Fibroblast of lung (primary cell): ENCODE measurements around the gene DNAH5. TPM values are rescaled to one million over a fixed set of nuclear protein-coding genes. Genes with fewer than 3 reads are reported as not detected.

Experiments
- DNase-seq, 2 donors: peaks; one replicate each; pipeline versions ENCODE4 v3.0.0 to v3.0.0-alpha.2; 2010; ENCODE audit warnings: low read depth in 2 of 2
- H2AFZ ChIP-seq: 2 replicates; pipeline ENCODE4 v1.5.1; 2012; ENCODE audit warnings: low read length, control low read depth, inconsistent platforms
- H3K27ac ChIP-seq: 2 replicates; pipeline ENCODE4 v1.5.1; 2011; ENCODE audit warnings: low read length, control low read depth; ENCODE audit not compliant: insufficient read depth
- H3K27me3 ChIP-seq: 2 replicates; pipeline ENCODE4 v1.5.1; 2011; ENCODE audit warnings: mild to moderate bottlenecking, low read length; ENCODE audit not compliant: control insufficient read depth, insufficient read depth
- H3K36me3 ChIP-seq: 2 replicates; pipeline ENCODE4 v1.5.1; 2011; ENCODE audit warnings: low read length; ENCODE audit not compliant: control insufficient read depth, insufficient read depth
- H3K4me1 ChIP-seq: 2 replicates; pipeline ENCODE4 v1.5.1; 2011; ENCODE audit warnings: low read length; ENCODE audit not compliant: control insufficient read depth, insufficient read depth; ENCODE audit errors: extremely low read depth
- H3K4me2 ChIP-seq: 2 replicates; pipeline ENCODE4 v1.5.1; 2011; ENCODE audit warnings: low read length, control low read depth; ENCODE audit not compliant: insufficient read depth; ENCODE audit errors: extremely low read depth
- H3K4me3 ChIP-seq, 4 experiments: fragments of 200-600 bp in 1 of 4; sonication (generic) in 1 of 4; replicated peaks in 1 of 4; 2 replicates each; pipeline ENCODE4 v1.5.1; 2011 to 2016; ENCODE audit warnings: low read length in 4 of 4, low read depth in 3 of 4, mild to moderate bottlenecking in 3 of 4, control low read depth in 2 of 4, inconsistent platforms in 1 of 4, mixed read lengths in 1 of 4; ENCODE audit not compliant: insufficient read depth in 1 of 4; ENCODE audit errors: control extremely low read depth in 1 of 4
- H3K79me2 ChIP-seq: 2 replicates; pipeline ENCODE4 v1.5.1; 2012; ENCODE audit warnings: mild to moderate bottlenecking, low read length, inconsistent platforms; ENCODE audit not compliant: control insufficient read depth, insufficient read depth
- H3K9ac ChIP-seq: 2 replicates; pipeline ENCODE4 v1.5.1; 2011; ENCODE audit warnings: mild to moderate bottlenecking, low read length, control low read depth; ENCODE audit not compliant: insufficient read depth
- H3K9me3 ChIP-seq: 2 replicates; pipeline ENCODE4 v1.5.1; 2012; ENCODE audit warnings: low read depth, low read length; ENCODE audit not compliant: control insufficient read depth, insufficient read depth
- H4K20me1 ChIP-seq: 2 replicates; pipeline ENCODE4 v1.5.1; 2011; ENCODE audit warnings: low read length; ENCODE audit not compliant: control insufficient read depth, insufficient read depth; ENCODE audit errors: extremely low read depth
- CTCF ChIP-seq, 2 donors: IDR thresholded peaks in 1 of 2; conservative IDR thresholded peaks in 1 of 2; 1 replicate in 1 of 2; 2 replicates in 1 of 2; pipeline ENCODE4 v1.5.1; 2011 to 2012; ENCODE audit warnings: low read length in 2 of 2, control low read depth in 1 of 2, inconsistent platforms in 1 of 2, low read depth in 1 of 2, mild to moderate bottlenecking in 1 of 2
- EZH2 ChIP-seq: IDR thresholded peaks from 2 replicates; pipeline ENCODE4 v1.5.1; 2012; ENCODE audit warnings: low read length, control low read depth, mild to moderate bottlenecking; ENCODE audit errors: missing control alignments
- polyA plus RNA-seq, 2 donors: library from polyadenylated mRNA; depleted of rRNA in 1 of 2; stranded (reverse) in 1 of 2; unstranded in 1 of 2; fragments of >200 nt; gene quantifications; 2 replicates each; pipeline ENCODE4 v1.2.1, GENCODE V29; 2011 to 2012; ENCODE audit warnings: missing spikeins in 1 of 2
- total RNA-seq: library from RNA; depleted of rRNA; stranded (reverse); fragments of >200 nt; gene quantifications from 2 replicates; pipeline ENCODE4 v1.2.1, GENCODE V29; 2014

The DNAH5 gene
- total and polyA plus RNA-seq, 2 donors (not counting 1 experiment from before 2014, with no cell fraction given): 2.1 to 3.1 TPM

- H3K4me3 ChIP-seq: no peak overlapping the region
- H3K9ac ChIP-seq: no peak overlapping the region
- no peaks in the 10 kb centered on the region for H4K20me1 ChIP-seq
- H3K4me2 ChIP-seq: no peak overlapping the region
- H3K36me3 ChIP-seq: no peaks in the 10 kb centered on the region
- H3K9me3 ChIP-seq: no peaks in the 10 kb centered on the region
- no peak overlapping the region for H2AFZ ChIP-seq
- no peaks in the 10 kb centered on the region for H3K4me1 ChIP-seq
- no peak for DNase-seq
- no peaks in the 10 kb centered on the region for H3K79me2 ChIP-seq
- H3K27me3 ChIP-seq: no peaks in the 10 kb centered on the region
- no peak for TF ChIP-seq CTCF (conservative IDR thresholded peaks at IDR 0.05 in 1 of 2, IDR thresholded peaks at IDR 0.05 in 1 of 2; ENCODE audit: low read depth in 1 of 2, low read length in 2 of 2)
- no peak for TF ChIP-seq EZH2
- H3K27ac ChIP-seq: no peak overlapping the region
Observed at GRCh38 chr5:13658152-13658551, 286.3 kb downstream of the DNAH5 start.

GRCh38 chr5:13653709-13654108, 290.8 kb downstream of the DNAH5 start:
- Histone ChIP-seq H3K9ac (no peak overlapping the region), H4K20me1 (no peaks in the 10 kb centered on the region), H3K36me3 (no peaks in the 10 kb centered on the region), H3K9me3 (no peaks in the 10 kb centered on the region), H3K27ac (no peak overlapping the region), H3K4me1 (no peaks in the 10 kb centered on the region), H3K4me3 (no peak overlapping the region), H3K79me2 (no peaks in the 10 kb centered on the region), H3K4me2 (no peak overlapping the region), H3K27me3 (no peaks in the 10 kb centered on the region), H2AFZ (no peak overlapping the region)
- no peak for TF ChIP-seq EZH2
- TF ChIP-seq CTCF (conservative IDR thresholded peaks at IDR 0.05 in 1 of 2, IDR thresholded peaks at IDR 0.05 in 1 of 2; ENCODE audit: low read depth in 1 of 2, low read length in 2 of 2): no peak
- DNase-seq: no peak

- H3K4me3 ChIP-seq: no peak overlapping the region
- H3K9ac ChIP-seq: no peak overlapping the region
- H3K79me2 ChIP-seq: no peaks in the 10 kb centered on the region
- TF ChIP-seq EZH2: no peak
- no peak for TF ChIP-seq CTCF (conservative IDR thresholded peaks at IDR 0.05 in 1 of 2, IDR thresholded peaks at IDR 0.05 in 1 of 2; ENCODE audit: low read depth in 1 of 2, low read length in 2 of 2)
- H3K4me2 ChIP-seq: no peak overlapping the region
- H3K36me3 ChIP-seq: no peaks in the 10 kb centered on the region
- H3K27me3 ChIP-seq: no peaks in the 10 kb centered on the region
- no peak overlapping the region for H3K27ac ChIP-seq
- no peaks in the 10 kb centered on the region for H3K9me3 ChIP-seq
- no peaks in the 10 kb centered on the region for H3K4me1 ChIP-seq
- no peak for DNase-seq
- no peak overlapping the region for H2AFZ ChIP-seq
- no peaks in the 10 kb centered on the region for H4K20me1 ChIP-seq
Observed at GRCh38 chr5:13649656-13650055, 294.8 kb downstream of the DNAH5 start.
